ENCODE measurements around the gene KDM6A. TPM values are rescaled to one million over a fixed set of nuclear protein-coding genes. Genes with fewer than 3 reads are reported as not detected.
"Not testable (repeated sequence)": the region's sequence is repeated elsewhere in the genome, so short reads cannot be mapped to it uniquely, and the experiment has no call there.

KDM6A gene
- total RNA-seq, 1 donor from 2014 or later = 14.4 TPM

DNA sequence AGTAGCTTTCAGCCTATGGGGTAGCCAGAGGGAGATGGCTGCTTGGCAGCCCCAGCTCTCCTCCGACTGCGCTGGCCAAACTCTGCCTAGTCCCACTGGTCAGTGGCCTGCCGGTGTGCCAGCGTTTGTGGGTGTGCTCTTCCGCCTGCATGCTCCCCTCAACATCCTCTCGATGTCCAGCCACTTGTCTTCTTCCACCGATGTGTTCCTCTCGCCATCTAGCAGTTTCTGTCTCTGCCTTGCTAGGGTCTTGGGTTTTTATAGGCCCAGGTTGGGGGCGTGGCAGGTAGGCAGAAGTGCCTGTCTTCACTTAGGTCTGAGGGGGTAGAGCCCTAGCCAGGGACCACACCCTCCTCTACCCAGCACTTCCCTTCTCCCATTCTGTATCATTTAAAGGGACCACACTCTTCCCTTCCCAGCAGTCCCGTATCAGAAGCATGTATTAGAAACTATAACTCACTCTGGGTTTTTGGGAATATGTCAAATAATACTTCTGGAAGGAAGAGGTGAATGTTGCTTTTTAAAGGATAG is 124.4 kb downstream of the KDM6A start:
- Mint-ChIP-seq H3K27ac (ENCODE audit: unreplicated experiment) (no peak overlapping the region), H3K4me3 (ENCODE audit: unreplicated experiment) (no peak overlapping the region), H3K36me3 (ENCODE audit: low read depth) (peaks cover 2% of the 10 kb centered on the region), H3K4me1 (ENCODE audit: low read depth) (peaks cover 18% of the 10 kb centered on the region), H3K27me3 (ENCODE audit: low read depth) (no peaks in the 10 kb centered on the region), H3K9me3 (ENCODE audit: low read depth) (peaks cover 9% of the 10 kb centered on the region)
- DNase-seq (ENCODE audit: low spot score) = no peak
- no peak for TF ChIP-seq CTCF (IDR thresholded peaks at IDR 0.05)

DNA sequence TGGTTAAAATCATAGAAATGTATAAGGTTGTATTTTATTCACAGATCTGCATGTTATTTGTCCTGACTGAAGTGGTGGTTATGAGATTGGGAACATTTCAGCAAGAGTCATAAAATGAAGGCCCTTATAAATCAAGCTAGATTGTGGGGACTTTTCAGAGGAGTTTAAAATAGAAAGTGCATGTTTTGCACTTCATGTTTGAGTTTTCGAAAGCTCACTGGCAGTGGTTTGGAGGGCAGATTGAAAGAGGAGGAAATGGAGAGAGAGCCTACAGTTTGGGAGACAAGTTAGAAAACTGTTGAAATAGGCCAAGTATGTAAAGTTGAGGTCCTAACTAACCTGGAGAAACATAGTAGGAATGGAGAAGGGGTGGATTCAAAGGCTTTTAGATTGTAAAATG is 124.9 kb downstream of the KDM6A start:
- Mint-ChIP-seq H3K27ac (ENCODE audit: unreplicated experiment) (peak overlapping the region; percentile 43), H3K27me3 (ENCODE audit: low read depth) (no peaks in the 10 kb centered on the region), H3K4me1 (ENCODE audit: low read depth) (peaks cover 23% of the 10 kb centered on the region), H3K36me3 (ENCODE audit: low read depth) (peaks cover 2% of the 10 kb centered on the region), H3K4me3 (ENCODE audit: unreplicated experiment) (no peak overlapping the region), H3K9me3 (ENCODE audit: low read depth) (peaks cover 7% of the 10 kb centered on the region)
- no peak for TF ChIP-seq CTCF (IDR thresholded peaks at IDR 0.05)
- DNase-seq (ENCODE audit: low spot score) = no peak

GRCh38 chrX:44999237-44999636 is 126.2 kb downstream of the KDM6A start:
- not testable (repeated sequence) for H3K9me3 Mint-ChIP-seq (ENCODE audit: low read depth); DNase-seq (ENCODE audit: low spot score); H3K27ac Mint-ChIP-seq (ENCODE audit: unreplicated experiment); H3K4me3 Mint-ChIP-seq (ENCODE audit: unreplicated experiment); H3K36me3 Mint-ChIP-seq (ENCODE audit: low read depth); H3K27me3 Mint-ChIP-seq (ENCODE audit: low read depth)
- peaks cover 32% of the 10 kb centered on the region for H3K4me1 Mint-ChIP-seq (ENCODE audit: low read depth)

- not testable (repeated sequence) for H3K27ac Mint-ChIP-seq (ENCODE audit: unreplicated experiment); H3K9me3 Mint-ChIP-seq (ENCODE audit: low read depth); H3K36me3 Mint-ChIP-seq (ENCODE audit: low read depth); DNase-seq (ENCODE audit: low spot score); H3K4me3 Mint-ChIP-seq (ENCODE audit: unreplicated experiment); H3K27me3 Mint-ChIP-seq (ENCODE audit: low read depth)
- H3K4me1 Mint-ChIP-seq (ENCODE audit: low read depth) = peaks cover 32% of the 10 kb centered on the region
Measured at GRCh38 chrX:44999872-45000271, 126.9 kb downstream of the KDM6A start.

DNA sequence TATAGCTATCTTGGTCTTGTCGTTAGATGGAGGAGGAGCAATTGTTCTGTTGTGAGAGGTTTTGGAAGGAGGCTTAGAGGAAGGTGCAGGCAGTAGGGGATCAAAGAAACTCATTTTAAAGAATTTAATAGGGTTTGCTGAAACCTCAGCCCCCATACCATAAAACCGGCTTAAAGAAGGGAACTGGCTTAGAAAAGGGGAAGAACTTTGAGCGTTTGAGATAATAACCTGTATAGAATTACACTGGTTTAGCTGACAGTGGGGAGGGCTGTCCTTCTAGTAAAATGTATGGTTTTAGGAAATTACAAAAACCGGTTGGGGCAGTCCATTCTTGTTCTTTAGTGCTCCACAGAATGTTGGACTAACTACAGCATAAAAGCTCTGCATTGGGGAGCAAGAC is 128.1 kb downstream of the KDM6A start:
- no peak for DNase-seq (ENCODE audit: low spot score)
- Mint-ChIP-seq H3K9me3 (ENCODE audit: low read depth) (peaks cover 6% of the 10 kb centered on the region), H3K36me3 (ENCODE audit: low read depth) (no peaks in the 10 kb centered on the region), H3K27ac (ENCODE audit: unreplicated experiment) (peak overlapping the region; percentile 58), H3K27me3 (ENCODE audit: low read depth) (no peaks in the 10 kb centered on the region), H3K4me1 (ENCODE audit: low read depth) (peaks cover 32% of the 10 kb centered on the region), H3K4me3 (ENCODE audit: unreplicated experiment) (no peak overlapping the region)
- no peak for TF ChIP-seq CTCF (IDR thresholded peaks at IDR 0.05)

DNA sequence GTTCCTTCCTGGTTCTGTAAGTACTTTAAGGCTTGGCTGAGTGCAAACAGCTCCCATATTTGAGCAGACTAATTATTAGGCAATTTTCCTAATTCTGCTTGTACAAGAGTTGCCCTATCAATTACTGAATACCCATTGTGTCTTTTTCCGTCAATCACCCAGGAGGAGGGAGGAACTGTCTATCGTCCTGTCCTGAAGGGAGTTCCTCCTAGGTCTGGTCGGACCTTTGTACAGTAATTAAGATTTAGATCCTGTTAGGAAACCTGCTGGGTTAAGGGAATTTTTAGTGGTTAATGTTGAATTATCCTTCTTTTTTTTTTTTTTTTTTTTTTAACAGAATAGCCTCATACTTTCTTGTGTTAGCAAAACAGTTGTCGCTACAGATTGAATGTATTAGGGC is 130.1 kb downstream of the KDM6A start:
- TF ChIP-seq CTCF (IDR thresholded peaks at IDR 0.05) = no peak
- no peaks in the 10 kb centered on the region for H3K27me3 Mint-ChIP-seq (ENCODE audit: low read depth)
- no peak for DNase-seq (ENCODE audit: low spot score)
- no peak overlapping the region for H3K27ac Mint-ChIP-seq (ENCODE audit: unreplicated experiment)
- H3K4me1 Mint-ChIP-seq (ENCODE audit: low read depth) = peaks cover 24% of the 10 kb centered on the region
- H3K36me3 Mint-ChIP-seq (ENCODE audit: low read depth) = peaks cover 2% of the 10 kb centered on the region
- H3K9me3 Mint-ChIP-seq (ENCODE audit: low read depth) = peaks cover 10% of the 10 kb centered on the region
- H3K4me3 Mint-ChIP-seq (ENCODE audit: unreplicated experiment) = no peak overlapping the region

Data from chondrocyte (in vitro differentiated cells).